ENCODE data around the gene VPS37B. TPM values are rescaled to one million over a fixed set of nuclear protein-coding genes. Genes with fewer than 3 reads are reported as not detected.

The VPS37B gene
- total and polyA plus RNA-seq, 2 donors from 2014 or later: 21.4 to 47.8 TPM

DNA sequence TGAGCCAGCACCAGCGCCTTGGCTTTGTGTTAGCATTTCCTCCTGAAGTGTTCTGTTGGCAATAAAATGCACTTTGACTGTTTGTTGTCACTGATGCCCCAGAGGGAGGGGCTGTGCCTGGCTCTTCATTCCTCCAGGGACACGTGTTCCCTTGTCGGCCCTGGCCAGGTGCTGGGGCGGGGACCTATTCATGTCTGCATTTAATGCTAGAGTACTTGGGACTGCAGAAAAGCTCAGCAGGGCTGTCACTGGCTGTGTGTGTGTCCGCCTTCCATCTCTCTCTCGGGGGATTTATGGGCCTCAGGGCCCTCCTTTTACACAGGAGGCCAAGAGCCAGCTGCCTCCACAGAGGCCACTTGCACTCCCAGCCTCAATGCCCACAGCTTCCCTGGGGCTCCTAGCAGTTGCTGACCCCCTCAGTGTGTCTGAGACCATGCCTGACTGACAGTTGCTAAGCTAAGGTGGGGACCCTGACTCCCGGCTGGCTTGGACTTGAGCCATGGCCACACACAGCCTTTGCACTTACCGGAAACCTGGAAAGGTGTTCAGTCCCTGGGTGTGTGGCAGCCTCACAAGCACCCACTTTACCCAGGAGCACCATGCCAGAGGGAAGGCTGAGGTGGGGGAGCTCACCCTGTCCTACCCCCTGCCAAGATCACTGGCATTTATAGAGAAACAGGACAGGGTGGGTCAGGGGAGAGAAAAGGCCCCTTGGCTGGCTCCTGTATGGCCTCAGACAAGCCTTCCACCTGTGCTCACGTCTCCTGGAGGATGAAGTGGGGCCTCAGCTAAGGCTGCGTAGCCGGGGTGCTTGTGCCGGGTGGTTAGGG is 32.8 kb downstream of the VPS37B start:
- Histone ChIP-seq H3K36me3 (ENCODE audit: control insufficient read depth in 2 of 3, insufficient read depth in 3 of 3, low read length in 3 of 3) (peaks cover 0 to 23% (median 2%) of the 10 kb centered on the region in 3 donors), H3K27me3 (ENCODE audit: control insufficient read depth, insufficient read depth, low read length) (no peaks in the 10 kb centered on the region), H3K9ac (ENCODE audit: low read length in 3 of 3) (no peak overlapping the region), H3K9me3 (ENCODE audit: control insufficient read depth in 2 of 3, insufficient read depth in 1 of 3, low read length in 3 of 3) (no peaks in the 10 kb centered on the region), H3K27ac (ENCODE audit: low read depth in 2 of 2, low read length in 2 of 2) (peak overlapping the region; percentile 3 to 44), H3K4me3 (ENCODE audit: low read length in 3 of 3) (no peak overlapping the region), H3K4me1 (ENCODE audit: control insufficient read depth in 2 of 3, insufficient read depth in 2 of 3, low read depth in 1 of 3, low read length in 3 of 3) (peaks cover 0 to 48% (median 30%) of the 10 kb centered on the region in 3 donors)
- FAIRE-seq (no peak), DNase-seq (peak in 1 of 5 donors; percentile 87)
- TF ChIP-seq, protein P1, sequence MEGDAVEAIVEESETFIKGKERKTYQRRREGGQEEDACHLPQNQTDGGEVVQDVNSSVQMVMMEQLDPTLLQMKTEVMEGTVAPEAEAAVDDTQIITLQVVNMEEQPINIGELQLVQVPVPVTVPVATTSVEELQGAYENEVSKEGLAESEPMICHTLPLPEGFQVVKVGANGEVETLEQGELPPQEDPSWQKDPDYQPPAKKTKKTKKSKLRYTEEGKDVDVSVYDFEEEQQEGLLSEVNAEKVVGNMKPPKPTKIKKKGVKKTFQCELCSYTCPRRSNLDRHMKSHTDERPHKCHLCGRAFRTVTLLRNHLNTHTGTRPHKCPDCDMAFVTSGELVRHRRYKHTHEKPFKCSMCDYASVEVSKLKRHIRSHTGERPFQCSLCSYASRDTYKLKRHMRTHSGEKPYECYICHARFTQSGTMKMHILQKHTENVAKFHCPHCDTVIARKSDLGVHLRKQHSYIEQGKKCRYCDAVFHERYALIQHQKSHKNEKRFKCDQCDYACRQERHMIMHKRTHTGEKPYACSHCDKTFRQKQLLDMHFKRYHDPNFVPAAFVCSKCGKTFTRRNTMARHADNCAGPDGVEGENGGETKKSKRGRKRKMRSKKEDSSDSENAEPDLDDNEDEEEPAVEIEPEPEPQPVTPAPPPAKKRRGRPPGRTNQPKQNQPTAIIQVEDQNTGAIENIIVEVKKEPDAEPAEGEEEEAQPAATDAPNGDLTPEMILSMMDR (IDR thresholded peaks at IDR 0.05; ENCODE audit: borderline replicate concordance, extremely low read depth, insufficient read depth): no peak
- intact Hi-C loops (cut with DNase I): loop anchor here (5.0 kb wide), 1 partner anchor 89 kb away; no protein-coding TSS in a partner anchor

DNA sequence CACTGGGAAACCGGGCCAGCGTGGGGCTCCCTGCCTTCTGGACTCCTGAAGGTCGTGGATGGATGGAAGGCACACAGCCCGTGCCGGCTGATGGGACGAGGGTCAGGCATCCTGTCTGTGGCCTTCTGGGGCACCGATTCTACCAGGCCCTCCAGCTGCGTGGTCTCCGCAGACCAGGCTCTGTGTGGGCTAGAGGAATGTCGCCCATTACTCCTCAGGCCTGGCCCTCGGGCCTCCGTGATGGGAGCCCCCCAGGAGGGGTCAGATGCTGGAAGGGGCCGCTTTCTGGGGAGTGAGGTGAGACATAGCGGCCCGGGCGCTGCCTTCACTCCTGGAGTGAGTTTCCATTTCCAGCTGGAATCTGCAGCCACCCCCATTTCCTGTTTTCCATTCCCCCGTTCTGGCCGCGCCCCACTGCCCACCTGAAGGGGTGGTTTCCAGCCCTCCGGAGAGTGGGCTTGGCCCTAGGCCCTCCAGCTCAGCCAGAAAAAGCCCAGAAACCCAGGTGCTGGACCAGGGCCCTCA is 33.8 kb downstream of the VPS37B start:
- FAIRE-seq (no peak), DNase-seq (peak in 1 of 5 donors; percentile 66)
- TF ChIP-seq, protein P1 (IDR thresholded peaks at IDR 0.05; ENCODE audit: borderline replicate concordance, extremely low read depth, insufficient read depth): no peak
- no peaks in the 10 kb centered on the region for H3K9me3 ChIP-seq (ENCODE audit: control insufficient read depth in 2 of 3, insufficient read depth in 1 of 3, low read length in 3 of 3)
- intact Hi-C loops (cut with DNase I): loop anchor here (5.0 kb wide), 1 partner anchor 90 kb away; no protein-coding TSS in a partner anchor
- peaks cover 0 to 27% (median 6%) of the 10 kb centered on the region in 3 donors for H3K36me3 ChIP-seq (ENCODE audit: control insufficient read depth in 2 of 3, insufficient read depth in 3 of 3, low read length in 3 of 3)
- peaks cover 0 to 41% (median 26%) of the 10 kb centered on the region in 3 donors for H3K4me1 ChIP-seq (ENCODE audit: control insufficient read depth in 2 of 3, insufficient read depth in 2 of 3, low read depth in 1 of 3, low read length in 3 of 3)
- no peaks in the 10 kb centered on the region for H3K27me3 ChIP-seq (ENCODE audit: control insufficient read depth, insufficient read depth, low read length)
- H3K9ac ChIP-seq (ENCODE audit: low read length in 3 of 3): peak overlapping the region in 1 of 3 donors; percentile 26
- H3K27ac ChIP-seq (ENCODE audit: low read depth in 2 of 2, low read length in 2 of 2): peak overlapping the region; percentile 32 to 65
- no peak overlapping the region for H3K4me3 ChIP-seq (ENCODE audit: low read length in 3 of 3)

DNA sequence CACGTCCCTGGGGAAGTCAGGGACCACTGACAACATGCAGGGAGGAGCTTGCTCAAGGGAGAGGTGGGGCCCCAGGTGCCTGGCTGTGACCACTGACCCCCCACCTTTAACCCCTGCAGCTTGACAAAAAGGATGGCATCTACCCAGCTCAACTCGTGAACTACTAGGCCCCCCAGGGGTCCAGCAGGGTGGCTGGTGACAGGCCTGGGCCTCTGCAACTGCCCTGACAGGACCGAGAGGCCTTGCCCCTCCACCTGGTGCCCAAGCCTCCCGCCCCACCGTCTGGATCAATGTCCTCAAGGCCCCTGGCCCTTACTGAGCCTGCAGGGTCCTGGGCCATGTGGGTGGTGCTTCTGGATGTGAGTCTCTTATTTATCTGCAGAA is 34.3 kb downstream of the VPS37B start:
- intact Hi-C loops (cut with DNase I): loop anchor here (5.0 kb wide), 1 partner anchor 91 kb away; no protein-coding TSS in a partner anchor
- peak in 1 of 5 donors; percentile 73 for DNase-seq
- H3K36me3 ChIP-seq (ENCODE audit: control insufficient read depth in 2 of 3, insufficient read depth in 3 of 3, low read length in 3 of 3): peaks cover 0 to 26% (median 5%) of the 10 kb centered on the region in 3 donors
- H3K27me3 ChIP-seq (ENCODE audit: control insufficient read depth, insufficient read depth, low read length): no peaks in the 10 kb centered on the region
- peaks cover 0 to 37% (median 26%) of the 10 kb centered on the region in 3 donors for H3K4me1 ChIP-seq (ENCODE audit: control insufficient read depth in 2 of 3, insufficient read depth in 2 of 3, low read depth in 1 of 3, low read length in 3 of 3)
- no peaks in the 10 kb centered on the region for H3K9me3 ChIP-seq (ENCODE audit: control insufficient read depth in 2 of 3, insufficient read depth in 1 of 3, low read length in 3 of 3)
- peak overlapping the region in 1 of 3 donors; percentile 26 for H3K9ac ChIP-seq (ENCODE audit: low read length in 3 of 3)
- FAIRE-seq: no peak
- no peak overlapping the region for H3K4me3 ChIP-seq (ENCODE audit: low read length in 3 of 3)
- peak overlapping the region in 1 of 2 donors; percentile 65 for H3K27ac ChIP-seq (ENCODE audit: low read depth in 2 of 2, low read length in 2 of 2)
- TF ChIP-seq, protein P1 (IDR thresholded peaks at IDR 0.05; ENCODE audit: borderline replicate concordance, extremely low read depth, insufficient read depth): no peak

All from kidney (tissue), 14 donors.